ENCODE results near the gene DMRTC2.

DMRTC2 gene

DNA sequence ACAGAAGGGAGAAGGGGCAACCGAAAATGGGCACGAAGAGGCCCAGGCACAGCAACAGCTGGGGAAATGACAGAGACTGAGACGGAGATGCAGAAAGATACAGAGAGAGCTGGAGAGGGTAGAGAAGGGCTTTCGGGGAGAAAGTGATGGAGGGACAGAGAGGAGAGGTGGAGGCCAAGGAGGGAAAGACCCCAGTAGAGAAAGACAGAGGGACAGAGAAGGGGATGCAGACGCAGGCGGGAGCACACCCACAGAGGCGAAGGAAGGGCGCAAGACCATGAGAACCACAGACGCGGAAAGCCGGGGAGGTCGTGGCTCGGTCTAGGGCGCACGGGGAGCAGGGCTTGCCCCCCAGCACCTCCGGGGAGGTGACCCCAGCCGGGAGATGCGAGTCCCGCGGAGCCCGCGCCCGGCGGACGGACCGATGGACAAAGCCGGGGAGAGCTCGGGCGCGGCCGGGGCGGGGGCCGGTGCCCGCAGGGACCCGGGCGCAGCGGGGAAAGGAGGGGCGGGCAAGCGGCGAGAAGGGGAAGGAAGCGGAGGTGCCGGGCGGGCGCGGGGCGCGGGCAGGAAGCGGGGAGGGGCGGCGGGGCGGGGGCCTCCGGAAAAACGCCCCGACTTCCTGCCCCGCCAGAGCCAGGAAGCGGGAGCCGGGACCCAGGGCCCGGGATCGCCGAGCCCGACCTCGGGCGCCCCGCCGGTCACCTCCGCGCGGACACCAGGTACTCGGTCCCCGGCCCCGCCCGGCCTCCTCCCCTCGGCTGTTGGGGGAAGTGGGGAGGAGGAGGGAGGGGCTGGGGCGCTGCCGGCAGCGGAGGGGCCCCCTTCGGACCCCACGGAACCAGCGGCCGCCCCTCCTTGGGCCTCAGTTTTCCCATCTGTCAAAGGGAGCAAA lies 38.0 kb downstream of the DMRTC2 start, which contains the start of gene ARHGEF1:
Gene ARHGEF1, plus strand, starts transcription at position 617 of the 895 bp plus-strand sequence. CDS start 4,899 bp downstream, outside the sequence.
- Histone ChIP-seq H3K9me3 (no peaks in the 10 kb centered on the region), H3K4me1 (peaks cover 0 to 40% (median 12%) of the 10 kb centered on the region in 4 donors), H3K4me3 (peak within 1 kb of the TSS; percentile 86 to 93), H3K27me3 (no peaks in the 10 kb centered on the region), H3K27ac (peak within 1 kb of the TSS; percentile 76 to 83), H3K36me3 (no peaks in the 10 kb centered on the region)
- peak; percentile 35 to 74 for DNase-seq
- TF ChIP-seq, protein P1, sequence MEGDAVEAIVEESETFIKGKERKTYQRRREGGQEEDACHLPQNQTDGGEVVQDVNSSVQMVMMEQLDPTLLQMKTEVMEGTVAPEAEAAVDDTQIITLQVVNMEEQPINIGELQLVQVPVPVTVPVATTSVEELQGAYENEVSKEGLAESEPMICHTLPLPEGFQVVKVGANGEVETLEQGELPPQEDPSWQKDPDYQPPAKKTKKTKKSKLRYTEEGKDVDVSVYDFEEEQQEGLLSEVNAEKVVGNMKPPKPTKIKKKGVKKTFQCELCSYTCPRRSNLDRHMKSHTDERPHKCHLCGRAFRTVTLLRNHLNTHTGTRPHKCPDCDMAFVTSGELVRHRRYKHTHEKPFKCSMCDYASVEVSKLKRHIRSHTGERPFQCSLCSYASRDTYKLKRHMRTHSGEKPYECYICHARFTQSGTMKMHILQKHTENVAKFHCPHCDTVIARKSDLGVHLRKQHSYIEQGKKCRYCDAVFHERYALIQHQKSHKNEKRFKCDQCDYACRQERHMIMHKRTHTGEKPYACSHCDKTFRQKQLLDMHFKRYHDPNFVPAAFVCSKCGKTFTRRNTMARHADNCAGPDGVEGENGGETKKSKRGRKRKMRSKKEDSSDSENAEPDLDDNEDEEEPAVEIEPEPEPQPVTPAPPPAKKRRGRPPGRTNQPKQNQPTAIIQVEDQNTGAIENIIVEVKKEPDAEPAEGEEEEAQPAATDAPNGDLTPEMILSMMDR (IDR thresholded peaks at IDR 0.05), result no peak
- intact Hi-C loops (cut with DNase I; ENCODE audit: low total_unique reads), result loop anchor here (5.0 kb wide), 1 partner anchor 74 kb away; the partner anchor contains the start of gene RABAC1

DNA sequence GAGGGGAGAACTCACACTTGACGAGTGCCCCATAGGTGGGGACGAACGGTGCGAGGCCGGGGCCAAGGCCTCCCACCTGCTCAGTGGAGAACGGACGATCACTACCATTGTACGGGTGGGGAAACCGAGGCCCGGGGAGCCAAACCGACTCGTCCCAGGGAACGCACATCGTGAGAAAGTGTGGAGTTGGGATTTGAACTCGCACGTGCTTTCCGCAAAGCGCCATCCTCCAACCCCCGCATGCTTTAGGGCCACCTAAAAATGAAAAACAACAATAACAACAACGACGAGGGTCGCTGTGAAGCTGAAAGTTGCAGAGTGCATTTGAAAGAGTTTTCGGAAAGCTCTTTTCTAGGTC lies 38.6 kb downstream of the DMRTC2 start:
- TF ChIP-seq, protein P1 (IDR thresholded peaks at IDR 0.05), result no peak
- DNase-seq, result no peak
- no peaks in the 10 kb centered on the region for H3K9me3 ChIP-seq
- H3K27ac ChIP-seq, result peak overlapping the region; percentile 76 to 83
- peaks cover 0 to 4% (median 0%) of the 10 kb centered on the region in 3 donors for H3K36me3 ChIP-seq
- intact Hi-C loops (cut with DNase I; ENCODE audit: low total_unique reads), result loop anchor here (5.0 kb wide), 1 partner anchor 74 kb away; the partner anchor contains the start of gene RABAC1
- peak overlapping the region; percentile 86 to 93 for H3K4me3 ChIP-seq
- no peaks in the 10 kb centered on the region for H3K27me3 ChIP-seq
- peaks cover 0 to 44% (median 12%) of the 10 kb centered on the region in 4 donors for H3K4me1 ChIP-seq

GRCh38 chr19:41883821-41884733 lies 39.2 kb downstream of the DMRTC2 start:
- Histone ChIP-seq H3K36me3 (peaks cover 0 to 11% (median 6%) of the 10 kb centered on the region in 3 donors), H3K4me3 (peak overlapping the region; percentile 86 to 93), H3K27ac (peak overlapping the region; percentile 76 to 83), H3K27me3 (no peaks in the 10 kb centered on the region), H3K4me1 (peaks cover 0 to 44% (median 12%) of the 10 kb centered on the region in 4 donors), H3K9me3 (no peaks in the 10 kb centered on the region)
- TF ChIP-seq, protein P1 (IDR thresholded peaks at IDR 0.05), result no peak
- DNase-seq, result peak; percentile 94 to 97
- intact Hi-C loops (cut with DNase I; ENCODE audit: low total_unique reads), result loop anchor here (2.0 to 5.0 kb wide), 2 partner anchors 23 to 73 kb away; partner anchors contain the start of genes RABAC1 and RPS19

- Histone ChIP-seq H3K4me3 (no peak overlapping the region), H3K9me3 (no peaks in the 10 kb centered on the region), H3K27me3 (no peaks in the 10 kb centered on the region), H3K36me3 (peaks cover 5 to 40% (median 14%) of the 10 kb centered on the region in 3 donors), H3K27ac (no peak overlapping the region), H3K4me1 (peaks cover 0 to 44% (median 12%) of the 10 kb centered on the region in 4 donors)
- TF ChIP-seq, protein P1 (IDR thresholded peaks at IDR 0.05), result no peak
- intact Hi-C loops (cut with DNase I; ENCODE audit: low total_unique reads), result no loop called here
- DNase-seq, result no peak
Observed at GRCh38 chr19:41886761-41887710, 42.2 kb downstream of the DMRTC2 start.

Measured in tibial artery (tissue), 4 donors.